Loucy (cell line): Measurements from ENCODE around the gene PDE4D.

Source experiments
- EZH2phosphoT487 ChIP-seq: fragments of 200-600 bp; IDR thresholded peaks from 2 replicates; pipeline ENCODE4 v1.6.1; 2018; ENCODE audit warnings: antibody characterized with exemption, mild to moderate bottlenecking, moderate library complexity, borderline replicate concordance
- TF ChIP-seq, protein P1 (sequence below): fragments of 200-600 bp; sonication (generic); conservative IDR thresholded peaks from 2 replicates; pipeline ENCODE4 v1.5.1; 2014; ENCODE audit warnings: mild to moderate bottlenecking, antibody characterized with exemption, low read length

DNA sequence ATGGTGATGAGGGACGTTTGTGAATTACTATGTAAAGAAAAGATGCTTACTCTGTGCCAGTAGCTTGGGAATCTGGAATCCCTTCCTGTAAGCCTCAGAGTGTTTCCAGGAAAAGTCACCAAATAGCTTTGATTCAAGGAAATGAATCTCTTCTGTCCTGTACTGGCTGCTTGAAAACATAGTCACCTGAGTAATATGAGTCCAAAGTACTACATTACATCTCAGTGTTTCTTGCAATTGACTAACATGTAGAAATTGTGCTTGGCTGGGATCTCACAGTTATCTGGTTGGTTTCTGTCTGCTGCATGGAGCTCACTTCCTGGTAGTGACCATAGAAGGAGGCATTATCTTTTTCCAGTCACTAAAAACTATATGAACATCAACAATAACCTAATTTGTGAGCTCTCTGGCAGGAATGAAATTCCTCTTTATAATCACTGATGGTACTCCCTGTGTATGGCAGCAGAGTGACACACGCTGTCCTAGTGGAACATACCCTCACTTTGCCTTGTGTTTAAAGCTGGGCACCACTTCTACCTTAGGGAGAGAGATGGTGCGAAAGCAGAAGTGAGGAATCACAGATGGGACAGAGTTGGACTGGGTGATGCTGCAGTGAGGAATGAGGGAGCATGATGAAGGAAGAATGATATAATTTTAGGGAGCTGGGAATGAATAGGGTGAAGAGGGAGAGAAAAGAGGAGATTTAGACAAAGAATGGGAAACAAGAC lies 742.2 kb downstream of the PDE4D start:
- TF ChIP-seq, protein P1, sequence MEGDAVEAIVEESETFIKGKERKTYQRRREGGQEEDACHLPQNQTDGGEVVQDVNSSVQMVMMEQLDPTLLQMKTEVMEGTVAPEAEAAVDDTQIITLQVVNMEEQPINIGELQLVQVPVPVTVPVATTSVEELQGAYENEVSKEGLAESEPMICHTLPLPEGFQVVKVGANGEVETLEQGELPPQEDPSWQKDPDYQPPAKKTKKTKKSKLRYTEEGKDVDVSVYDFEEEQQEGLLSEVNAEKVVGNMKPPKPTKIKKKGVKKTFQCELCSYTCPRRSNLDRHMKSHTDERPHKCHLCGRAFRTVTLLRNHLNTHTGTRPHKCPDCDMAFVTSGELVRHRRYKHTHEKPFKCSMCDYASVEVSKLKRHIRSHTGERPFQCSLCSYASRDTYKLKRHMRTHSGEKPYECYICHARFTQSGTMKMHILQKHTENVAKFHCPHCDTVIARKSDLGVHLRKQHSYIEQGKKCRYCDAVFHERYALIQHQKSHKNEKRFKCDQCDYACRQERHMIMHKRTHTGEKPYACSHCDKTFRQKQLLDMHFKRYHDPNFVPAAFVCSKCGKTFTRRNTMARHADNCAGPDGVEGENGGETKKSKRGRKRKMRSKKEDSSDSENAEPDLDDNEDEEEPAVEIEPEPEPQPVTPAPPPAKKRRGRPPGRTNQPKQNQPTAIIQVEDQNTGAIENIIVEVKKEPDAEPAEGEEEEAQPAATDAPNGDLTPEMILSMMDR: no peak
- no peak for TF ChIP-seq EZH2phosphoT487
